ENCODE results near the gene ELP4.

Gene ELP4

GRCh38 chr11:31815711-31816467, 306.3 kb downstream of the ELP4 start:
- DNase-seq = no peak

- no peak for DNase-seq
These were observed 307.0 kb downstream of the ELP4 start for GRCh38 chr11:31816468-31817053.

- no peak for DNase-seq
These were observed 307.6 kb downstream of the ELP4 start for GRCh38 chr11:31817054-31817620.

GRCh38 chr11:31817621-31818424, 308.3 kb downstream of the ELP4 start:
- DNase-seq = no peak

GRCh38 chr11:31818425-31818755, 308.8 kb downstream of the ELP4 start:
- no peak for DNase-seq

GRCh38 chr11:31818874-31819331, 309.3 kb downstream of the ELP4 start:
- no peak for DNase-seq

GRCh38 chr11:31819621-31820437, 310.3 kb downstream of the ELP4 start:
- DNase-seq = no peak

- no peak for DNase-seq
These were observed 310.9 kb downstream of the ELP4 start for GRCh38 chr11:31820438-31820818.

- DNase-seq = no peak
These were observed 311.7 kb downstream of the ELP4 start for GRCh38 chr11:31821235-31821764.

- no peak for DNase-seq
These were observed 312.2 kb downstream of the ELP4 start for GRCh38 chr11:31821766-31822165.

- no peak for DNase-seq
These were observed 312.8 kb downstream of the ELP4 start for GRCh38 chr11:31822175-31822926.

GRCh38 chr11:31822927-31823643, 313.5 kb downstream of the ELP4 start:
- no peak for DNase-seq

GRCh38 chr11:31823644-31824331, 314.2 kb downstream of the ELP4 start:
- DNase-seq = no peak

GRCh38 chr11:31824332-31824878, 314.8 kb downstream of the ELP4 start:
- DNase-seq = no peak

GRCh38 chr11:31824879-31825837, 315.6 kb downstream of the ELP4 start:
- no peak for DNase-seq

GRCh38 chr11:31825838-31826484, 316.4 kb downstream of the ELP4 start:
- DNase-seq = no peak

- DNase-seq = no peak
These were observed 317.2 kb downstream of the ELP4 start for GRCh38 chr11:31826536-31827438.
